ENCODE measurements around the gene MRPL47. TPM values are rescaled to one million over a fixed set of nuclear protein-coding genes. Genes with fewer than 3 reads are reported as not detected.
"Not testable (repeated sequence)": the region's sequence is repeated elsewhere in the genome, so short reads cannot be mapped to it uniquely, and the experiment has no call there.

Gene MRPL47
- total RNA-seq = 38.9 and 47.4 TPM in 2 replicates

GRCh38 chr3:179604321-179605078, at the start of gene MRPL47, which contains the start of gene NDUFB5:
MRPL47 (minus strand) TSS chr3:179604638; CDS start chr3:179604624, 14 bp downstream.
NDUFB5 (plus strand) TSS chr3:179604794; CDS start chr3:179604816, 22 bp downstream.
- intact Hi-C loops (cut with micrococcal nuclease) = loop anchor here (1.0 to 10.0 kb wide), 9 partner anchors 42 to 1380 kb away; partner anchors contain the start of genes ACTL6A, DNAJC19, FXR1 and GNB4

- intact Hi-C loops (cut with micrococcal nuclease) = loop anchor here (2.0 to 10.0 kb wide), 5 partner anchors 201 to 1260 kb away; partner anchors contain the start of genes FXR1, GNB4, MFN1 and PIK3CA
These were observed 48.8 kb upstream of the MRPL47 start for GRCh38 chr3:179653096-179653797.

GRCh38 chr3:179652447-179653095, 48.1 kb upstream of the MRPL47 start, which contains the start of gene USP13:
USP13 (plus strand) TSS chr3:179653040; CDS start chr3:179653226, 186 bp downstream.
- intact Hi-C loops (cut with micrococcal nuclease) = loop anchor here (1.0 to 10.0 kb wide), 9 partner anchors 43 to 1337 kb away; partner anchors contain the start of genes ACTL6A, DNAJC19, FXR1 and GNB4

GRCh38 chr3:179651687-179652446, 47.4 kb upstream of the MRPL47 start:
- intact Hi-C loops (cut with micrococcal nuclease) = loop anchor here (1.0 to 10.0 kb wide), 9 partner anchors 43 to 1337 kb away; partner anchors contain the start of genes ACTL6A, DNAJC19, FXR1 and GNB4

- intact Hi-C loops (cut with micrococcal nuclease) = no loop called here
These were observed 41.7 kb upstream of the MRPL47 start for GRCh38 chr3:179646177-179646576.

- intact Hi-C loops (cut with micrococcal nuclease) = not testable (repeated sequence)
These were observed 39.4 kb upstream of the MRPL47 start for GRCh38 chr3:179643837-179644236.

GRCh38 chr3:179642871-179643270, 38.4 kb upstream of the MRPL47 start:
- intact Hi-C loops (cut with micrococcal nuclease) = no loop called here

- intact Hi-C loops (cut with micrococcal nuclease) = no loop called here
These were observed 36.0 kb upstream of the MRPL47 start for GRCh38 chr3:179640469-179640868.

- intact Hi-C loops (cut with micrococcal nuclease) = no loop called here
These were observed 26.5 kb upstream of the MRPL47 start for GRCh38 chr3:179630753-179631451.

- intact Hi-C loops (cut with micrococcal nuclease) = no loop called here
These were observed 20.0 kb upstream of the MRPL47 start for GRCh38 chr3:179624451-179624850.

GRCh38 chr3:179622023-179622422, 17.6 kb upstream of the MRPL47 start:
- intact Hi-C loops (cut with micrococcal nuclease) = no loop called here

GRCh38 chr3:179615458-179616173, 11.2 kb upstream of the MRPL47 start:
- intact Hi-C loops (cut with micrococcal nuclease) = no loop called here

GRCh38 chr3:179613807-179614206, 9.4 kb upstream of the MRPL47 start:
- intact Hi-C loops (cut with micrococcal nuclease) = no loop called here

- intact Hi-C loops (cut with micrococcal nuclease) = no loop called here
These were observed 5.6 kb upstream of the MRPL47 start for GRCh38 chr3:179610066-179610465.

GRCh38 chr3:179608931-179609720, 4.7 kb upstream of the MRPL47 start:
- intact Hi-C loops (cut with micrococcal nuclease) = loop anchor here (1.0 to 10.0 kb wide), 3 partner anchors 43 to 1376 kb away; partner anchors contain the start of gene DNAJC19

- intact Hi-C loops (cut with micrococcal nuclease) = loop anchor here (10.0 kb wide), 1 partner anchor 1378 kb away; the partner anchor contains the start of gene DNAJC19
These were observed 2.2 kb upstream of the MRPL47 start for GRCh38 chr3:179606534-179607085.

- intact Hi-C loops (cut with micrococcal nuclease) = loop anchor here (1.0 to 10.0 kb wide), 9 partner anchors 42 to 1381 kb away; partner anchors contain the start of genes ACTL6A, DNAJC19, FXR1 and GNB4
These were observed 607 bp downstream of the MRPL47 start for GRCh38 chr3:179603831-179604230.

- intact Hi-C loops (cut with micrococcal nuclease) = loop anchor here (5.0 to 10.0 kb wide), 2 partner anchors 1309 to 1381 kb away; partner anchors contain the start of genes DNAJC19 and FXR1
These were observed 1.1 kb downstream of the MRPL47 start for GRCh38 chr3:179603321-179603720.
